NCI-H1930 (cell line): ENCODE data around the gene C1orf198.

Source experiments
- DNase-seq, 2 experiments: peaks; one replicate each; lab custom pipeline; 2025; lab: John Stamatoyannopoulos, UW

C1orf198 gene

GRCh38 chr1:230832476-230832875 is 35.8 kb downstream of the C1orf198 start:
- DNase-seq = no peak

GRCh38 chr1:230831771-230832170 is 36.5 kb downstream of the C1orf198 start:
- no peak for DNase-seq

- no peak for DNase-seq
Observed at GRCh38 chr1:230828421-230828820, 39.9 kb downstream of the C1orf198 start.

GRCh38 chr1:230827801-230828200 is 40.5 kb downstream of the C1orf198 start:
- DNase-seq = no peak

- DNase-seq = no peak
Observed at GRCh38 chr1:230827081-230827681, 41.1 kb downstream of the C1orf198 start.

- no peak for DNase-seq
Observed at GRCh38 chr1:230826166-230826875, 42.0 kb downstream of the C1orf198 start.

GRCh38 chr1:230825761-230826160 is 42.6 kb downstream of the C1orf198 start:
- no peak for DNase-seq

GRCh38 chr1:230824919-230825721 is 43.2 kb downstream of the C1orf198 start:
- no peak for DNase-seq

GRCh38 chr1:230824551-230824918 is 43.8 kb downstream of the C1orf198 start:
- no peak for DNase-seq

GRCh38 chr1:230823931-230824381 is 44.4 kb downstream of the C1orf198 start:
- DNase-seq = no peak

- DNase-seq = no peak
Observed at GRCh38 chr1:230823426-230823825, 44.9 kb downstream of the C1orf198 start.

- no peak for DNase-seq
Observed at GRCh38 chr1:230822092-230822581, 46.2 kb downstream of the C1orf198 start.

- DNase-seq = no peak
Observed at GRCh38 chr1:230821346-230821745, 47.0 kb downstream of the C1orf198 start.

GRCh38 chr1:230820568-230820967 is 47.8 kb downstream of the C1orf198 start:
- no peak for DNase-seq

- DNase-seq = no peak
Observed at GRCh38 chr1:230819976-230820375, 48.3 kb downstream of the C1orf198 start.

- no peak for DNase-seq
Observed at GRCh38 chr1:230818901-230819300, 49.4 kb downstream of the C1orf198 start.

GRCh38 chr1:230818367-230818766 is 50.0 kb downstream of the C1orf198 start:
- DNase-seq = no peak

- DNase-seq = no peak
Observed at GRCh38 chr1:230816018-230816417, 52.3 kb downstream of the C1orf198 start.

- DNase-seq = no peak
Observed at GRCh38 chr1:230814949-230815692, 53.2 kb downstream of the C1orf198 start.

GRCh38 chr1:230812568-230812967 is 55.8 kb downstream of the C1orf198 start:
- DNase-seq = no peak

GRCh38 chr1:230809256-230809990 is 58.9 kb downstream of the C1orf198 start:
- no peak for DNase-seq
